H4 (cell line): ENCODE results near the gene CTDNEP1. TPM values are rescaled to one million over a fixed set of nuclear protein-coding genes. Genes with fewer than 3 reads are reported as not detected.

ENCODE experiments used
- DNase-seq: peaks from one replicate; pipeline ENCODE4 v3.0.0-alpha.2; 2015; ENCODE audit warnings: low spot score
- total RNA-seq: library from RNA; depleted of rRNA; stranded (reverse); fragments of >200 nt; shearing (Covaris generic); gene quantifications from 2 replicates; pipeline ENCODE4 v1.2.3, GENCODE V29; 2014

Gene CTDNEP1
- total RNA-seq, 1 experiment from 2014 or later = 19.8 TPM

DNA sequence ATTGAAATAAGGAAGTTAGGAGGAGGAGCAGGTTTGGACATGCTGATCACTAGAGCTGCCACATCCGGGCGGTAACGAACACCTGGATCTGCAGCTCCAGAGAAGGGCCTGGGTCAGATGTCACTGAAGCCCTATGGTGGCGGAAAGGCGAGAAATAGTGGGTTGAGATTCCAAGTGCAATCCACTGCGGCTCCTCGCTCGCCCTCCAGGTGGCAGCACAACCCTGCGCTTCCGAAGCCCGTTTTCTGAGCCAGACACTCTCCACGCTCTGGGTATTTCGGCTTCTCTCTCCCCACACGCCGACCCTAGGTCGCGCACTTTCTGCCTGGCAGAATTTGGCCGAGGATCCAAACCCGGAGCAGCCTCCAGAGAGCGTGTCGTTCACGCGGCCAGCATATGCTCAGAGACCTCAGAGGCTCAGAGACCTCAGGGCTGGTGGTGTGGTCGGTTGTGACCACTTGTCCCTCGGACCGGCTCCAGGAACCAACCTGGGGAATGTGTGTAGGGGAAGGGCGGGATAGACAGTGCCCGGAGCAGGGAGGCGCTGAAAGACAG lies 29.1 kb upstream of the CTDNEP1 start:
- DNase-seq = peak; percentile 64

- DNase-seq = no peak
Observed at GRCh38 chr17:7279448-7279847, 27.9 kb upstream of the CTDNEP1 start.

- no peak for DNase-seq
Observed at GRCh38 chr17:7266784-7267183, 15.2 kb upstream of the CTDNEP1 start.

DNA sequence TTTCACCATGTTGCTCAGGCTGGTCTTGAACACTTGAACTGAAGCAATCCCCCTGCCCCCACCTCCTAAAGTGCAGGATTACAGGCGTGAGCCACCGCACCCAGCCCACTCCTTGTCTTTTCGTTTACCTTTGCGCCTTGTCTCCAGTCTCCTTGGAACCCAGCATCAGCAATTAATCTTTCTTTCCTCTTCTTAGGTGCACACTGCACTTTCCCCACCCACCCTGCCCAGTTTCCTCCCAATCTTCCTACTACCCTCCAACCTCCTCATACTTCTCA lies 12.2 kb upstream of the CTDNEP1 start:
- no peak for DNase-seq

DNA sequence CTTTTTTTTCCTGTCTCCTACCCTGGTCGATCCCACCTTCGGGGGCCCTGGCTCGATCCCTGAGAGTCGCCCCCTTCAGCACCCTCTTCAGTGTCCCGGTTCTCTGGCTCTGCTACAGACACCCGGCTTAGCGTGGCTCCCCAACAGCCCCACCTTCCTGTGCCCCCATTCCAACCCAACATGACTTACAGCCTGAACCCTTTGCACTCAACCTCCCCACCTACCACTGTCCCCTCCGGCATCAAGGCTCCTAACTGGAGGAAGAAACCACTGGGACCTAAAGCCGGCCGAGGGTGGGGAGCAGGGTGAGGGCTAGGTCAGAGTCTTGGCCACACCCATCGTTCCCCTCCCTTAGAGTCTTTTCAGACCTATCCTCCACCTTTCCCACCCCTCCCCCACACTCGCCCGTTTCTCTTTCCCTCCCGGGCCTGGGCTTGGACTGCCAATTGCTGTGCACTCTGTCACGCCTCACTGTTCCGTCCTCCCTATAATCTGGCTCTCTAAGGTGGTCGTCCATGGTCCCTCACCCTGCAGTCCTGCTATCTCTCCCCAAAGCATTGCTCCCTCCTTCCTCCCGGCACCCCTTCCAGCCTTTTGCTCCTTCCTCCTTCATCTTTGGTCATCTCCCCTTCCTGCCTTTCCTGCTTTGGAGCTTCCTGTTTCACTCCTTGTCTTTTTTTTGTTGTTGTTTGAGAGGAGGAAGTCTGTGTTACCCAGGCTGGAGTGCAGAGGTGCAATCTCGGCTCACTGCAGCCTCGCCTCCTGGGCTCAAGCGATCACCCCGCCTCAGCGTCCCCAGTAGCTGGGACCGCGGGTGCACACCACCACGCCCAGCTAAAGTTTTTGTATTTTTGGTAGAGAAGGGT lies 11.6 kb upstream of the CTDNEP1 start:
- DNase-seq = no peak

DNA sequence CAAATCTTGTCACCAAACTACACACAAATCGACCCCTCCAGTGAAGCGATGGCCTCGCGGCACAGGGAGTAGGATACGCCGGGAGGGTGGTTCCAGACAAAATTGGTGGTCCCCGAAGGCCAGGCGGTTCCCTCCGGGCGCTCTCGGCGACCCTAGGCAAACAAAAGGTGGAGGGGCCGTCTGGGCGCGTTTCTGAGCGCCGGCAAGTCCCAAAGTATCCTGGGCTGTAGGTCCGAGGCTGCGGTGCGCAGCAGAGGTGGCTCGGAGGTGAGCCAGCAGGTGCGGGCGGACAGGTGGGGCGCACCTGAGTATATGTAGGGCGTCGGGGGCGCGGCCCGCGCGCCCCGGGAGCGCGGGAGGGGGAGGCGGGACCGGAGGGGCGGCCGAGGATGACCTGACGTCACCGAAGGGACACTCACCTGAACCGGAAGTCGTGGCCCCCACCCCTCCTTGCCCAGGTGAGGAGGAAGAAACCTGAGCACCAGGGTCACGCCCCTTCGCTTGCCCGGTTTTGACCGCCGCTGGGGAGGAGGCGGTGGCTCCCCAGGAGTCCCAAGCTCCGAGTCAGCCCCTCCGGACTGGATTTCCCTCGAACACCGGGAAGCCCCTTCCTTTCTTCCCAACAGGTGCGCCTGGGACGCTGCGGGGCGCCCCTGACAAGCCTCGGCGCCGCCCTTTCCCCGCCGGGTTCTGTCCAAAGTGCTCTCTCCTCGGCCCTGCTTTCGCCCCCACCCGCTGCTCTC lies 10.8 kb upstream of the CTDNEP1 start, which contains the start of gene CLDN7:
Gene CLDN7 (minus strand): TSS at position 287 of the 743 bp plus-strand sequence. CDS start 435 bp downstream, outside the sequence.
- DNase-seq = no peak

DNA sequence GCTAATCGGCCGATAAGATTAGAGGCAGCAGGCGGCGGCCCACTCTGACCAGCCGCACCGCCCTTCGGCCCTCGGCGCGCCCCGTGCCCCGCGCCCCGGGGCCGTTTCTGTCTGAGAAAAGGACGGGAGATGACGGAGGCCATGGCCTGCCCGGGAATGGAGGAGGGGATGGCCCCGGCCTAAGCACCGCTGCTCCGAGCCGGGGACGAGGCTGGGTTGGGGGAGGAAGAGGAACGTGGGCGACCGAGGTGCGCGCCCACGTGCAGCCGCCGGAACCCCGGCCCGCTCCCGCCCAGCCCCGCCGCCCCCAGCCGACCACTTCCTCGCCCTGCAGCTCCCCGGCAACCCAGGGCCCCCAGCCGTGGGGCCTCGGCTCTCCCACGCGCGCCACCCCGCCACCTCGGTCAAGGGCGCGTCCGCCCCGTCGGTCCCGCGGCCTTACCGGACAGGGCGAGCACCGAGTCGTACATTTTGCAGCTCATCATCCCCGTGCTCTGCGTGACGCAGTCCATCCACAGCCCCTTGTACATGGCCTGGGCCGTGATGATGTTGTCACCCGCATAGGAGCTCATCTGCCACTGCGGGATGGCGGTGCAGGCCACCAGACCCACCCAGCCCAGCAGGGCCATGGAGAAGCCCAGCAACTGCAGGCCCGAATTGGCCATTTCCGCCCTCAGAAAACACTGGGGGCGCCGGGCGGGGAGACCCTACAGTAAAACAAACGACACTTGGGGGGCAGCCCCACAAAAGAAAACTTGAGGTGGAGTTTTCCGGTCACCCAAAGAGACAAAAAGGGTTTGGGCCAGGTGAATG lies 10.1 kb upstream of the CTDNEP1 start:
- DNase-seq = no peak

DNA sequence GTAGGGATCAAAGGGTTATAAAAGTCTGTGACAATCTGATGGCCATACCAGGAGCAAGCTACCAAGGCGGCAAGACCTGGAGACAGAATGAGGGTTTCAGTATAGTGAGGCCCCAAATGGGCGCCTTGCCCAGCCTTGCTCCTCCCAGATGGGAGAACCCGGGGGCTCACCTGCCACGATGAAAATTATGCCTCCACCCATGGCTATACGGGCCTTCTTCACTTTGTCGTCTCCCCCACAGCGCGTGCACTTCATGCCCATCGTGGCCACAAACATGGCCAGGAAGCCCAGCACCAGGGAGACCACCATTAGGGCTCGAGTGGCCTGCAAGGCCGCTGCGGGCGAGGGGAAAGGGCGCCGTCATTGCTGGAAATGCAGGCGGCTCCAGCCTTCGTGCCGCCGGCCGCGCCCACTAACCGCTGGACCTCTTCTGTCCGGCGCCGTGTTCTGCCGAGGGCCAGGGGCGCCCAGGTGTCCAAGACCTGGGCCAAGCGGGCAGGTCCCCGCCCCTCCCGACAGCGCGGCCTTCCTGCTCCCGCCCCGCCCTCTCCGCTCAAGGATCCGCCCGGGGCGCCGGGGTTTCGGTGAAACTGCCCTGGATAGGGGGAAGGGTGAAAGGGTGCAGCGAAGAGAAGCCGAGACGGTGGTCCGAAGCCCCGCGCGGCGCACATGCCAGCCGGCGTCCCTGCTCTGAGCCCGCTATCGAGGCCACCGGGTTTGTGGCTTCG lies 9.3 kb upstream of the CTDNEP1 start:
- DNase-seq = no peak

- DNase-seq = no peak
Observed at GRCh38 chr17:7260151-7260550, 8.6 kb upstream of the CTDNEP1 start.

DNA sequence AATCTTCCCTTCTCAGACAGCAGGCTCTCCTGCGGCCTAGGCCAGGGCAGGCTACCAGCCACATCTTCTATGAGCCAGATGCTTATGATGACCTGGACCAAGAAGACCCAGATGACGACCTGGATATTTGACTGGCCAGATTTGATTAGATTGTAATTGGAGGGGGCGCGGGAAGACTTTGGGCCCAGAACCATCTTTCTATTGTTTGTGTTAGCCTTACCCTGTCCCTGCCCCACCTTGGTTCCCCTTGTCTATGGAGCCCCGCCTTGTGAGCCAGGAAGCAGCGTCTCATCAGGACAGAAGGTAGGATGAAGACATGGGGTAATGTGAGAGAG lies 8.0 kb upstream of the CTDNEP1 start:
- no peak for DNase-seq

DNA sequence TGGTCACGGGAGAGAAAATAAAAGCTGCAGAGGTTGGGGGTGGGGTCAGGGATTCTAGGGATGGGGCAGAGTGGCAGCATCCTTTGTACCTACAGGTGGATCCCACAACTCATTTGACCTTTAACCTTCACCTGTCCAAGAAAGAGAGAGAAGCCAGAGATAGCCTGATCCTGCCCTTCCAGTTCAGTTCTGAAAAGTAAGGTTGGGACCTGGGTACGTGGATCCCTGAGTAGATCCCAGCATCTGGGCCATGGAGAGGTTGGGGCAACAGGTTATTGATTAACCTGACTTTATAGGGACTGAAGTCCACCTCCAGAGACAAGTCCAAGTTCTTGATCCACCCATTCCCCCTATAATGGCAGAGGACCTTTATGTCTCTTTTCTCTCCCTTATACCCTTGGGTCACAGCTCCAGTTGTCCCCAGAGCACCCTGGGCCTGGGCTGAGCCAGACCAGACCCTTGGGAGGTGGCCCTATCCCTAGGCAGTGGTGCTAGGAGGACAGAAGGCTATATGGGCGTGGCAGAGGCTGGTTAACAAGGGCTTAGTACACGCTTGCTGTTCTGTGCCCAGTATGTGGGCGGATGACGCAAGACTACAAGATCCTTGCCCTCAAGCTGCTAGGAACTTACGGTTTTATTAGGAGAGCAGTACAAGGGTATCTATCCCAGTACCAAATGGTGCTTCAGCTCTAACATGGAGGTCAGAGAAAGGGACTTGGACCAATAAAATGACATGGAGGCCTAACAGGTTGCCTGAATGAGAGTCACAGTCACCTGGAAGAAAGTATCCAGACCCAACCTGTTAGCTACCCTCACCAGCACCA lies 7.4 kb upstream of the CTDNEP1 start:
- DNase-seq = peak; percentile 23

GRCh38 chr17:7256766-7257456 lies 5.4 kb upstream of the CTDNEP1 start:
- no peak for DNase-seq

- DNase-seq = no peak
Observed at GRCh38 chr17:7254511-7254910, 3.0 kb upstream of the CTDNEP1 start.

GRCh38 chr17:7253082-7253481 lies 1.5 kb upstream of the CTDNEP1 start:
- no peak for DNase-seq

GRCh38 chr17:7252176-7253043 lies 876 bp upstream of the CTDNEP1 start, which contains the start of gene ELP5:
TSS of gene ELP5 (plus strand) at chr17:7252215. CDS start at chr17:7252551, 336 bp downstream.
- DNase-seq = peak; percentile 88

DNA sequence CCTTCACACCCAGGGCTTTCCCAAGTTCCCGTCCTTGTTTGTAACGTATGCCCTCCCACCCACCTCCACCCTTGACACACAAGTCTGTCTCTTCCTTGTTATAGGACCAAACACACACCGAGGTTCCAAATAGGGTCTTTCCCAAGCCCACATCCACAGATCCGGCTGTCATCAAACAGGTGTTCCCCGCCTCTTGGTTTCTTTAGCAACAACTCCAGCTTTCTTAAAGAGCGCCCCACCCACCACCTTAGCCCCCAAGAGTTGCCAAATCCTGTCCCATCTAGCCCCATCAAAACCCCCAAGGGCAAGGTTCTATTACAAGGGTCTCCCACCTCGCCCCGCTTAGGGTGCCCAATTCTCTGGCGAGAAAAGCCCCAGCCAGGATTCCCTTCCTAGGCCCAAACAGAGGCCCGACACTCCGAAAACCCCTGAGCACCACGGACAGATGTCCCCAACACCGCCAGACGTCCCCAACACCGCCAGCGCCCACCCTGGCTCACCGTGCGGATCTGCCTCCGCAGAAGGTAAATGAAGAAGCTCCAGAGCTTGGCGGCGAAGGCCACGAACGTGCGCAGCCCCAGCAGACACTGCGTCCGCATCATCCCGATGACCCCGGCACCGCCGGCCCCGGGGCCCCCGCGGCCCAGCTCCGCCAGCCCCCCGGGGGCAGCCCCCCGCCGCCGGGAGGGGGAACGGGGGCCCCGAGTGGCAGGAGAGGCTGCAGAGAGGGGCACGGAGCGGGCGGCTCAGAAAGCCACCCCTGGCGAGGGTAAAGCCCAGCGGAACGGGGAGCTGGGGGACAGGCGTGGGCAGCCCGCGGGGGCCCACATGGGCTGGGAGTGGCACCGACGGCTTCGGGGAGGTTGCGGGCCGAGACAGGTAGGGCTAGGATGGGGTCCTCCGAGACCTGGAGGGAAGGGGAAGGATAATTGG lies 573 bp downstream of the CTDNEP1 start:
- no peak for DNase-seq

GRCh38 chr17:7249830-7250229 lies 1.7 kb downstream of the CTDNEP1 start:
- DNase-seq = no peak

DNA sequence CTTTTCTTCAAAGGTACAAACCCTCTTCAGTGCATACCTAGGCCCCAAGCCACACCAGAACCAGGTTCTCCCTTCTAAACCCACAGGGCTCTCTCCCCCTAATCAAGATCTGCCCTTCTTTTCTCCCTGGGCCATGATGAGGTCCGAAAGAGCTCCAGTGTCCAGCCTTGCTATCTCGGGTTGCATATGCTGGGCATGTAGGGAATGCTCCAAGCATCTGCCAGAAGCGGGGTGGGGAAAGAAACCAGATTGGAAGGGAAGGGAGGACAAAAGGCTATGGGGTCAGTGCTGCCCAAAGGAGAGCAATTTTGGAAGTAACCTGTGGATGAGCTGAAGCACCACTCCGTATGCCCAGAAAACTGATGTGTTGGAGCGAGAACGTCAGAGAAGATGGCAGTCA lies 2.3 kb downstream of the CTDNEP1 start:
- DNase-seq = no peak
